ENCODE results near the gene RAMAC.
"Not testable (repeated sequence)": the region's sequence is repeated elsewhere in the genome, so short reads cannot be mapped to it uniquely, and the experiment has no call there.

RAMAC gene

DNA sequence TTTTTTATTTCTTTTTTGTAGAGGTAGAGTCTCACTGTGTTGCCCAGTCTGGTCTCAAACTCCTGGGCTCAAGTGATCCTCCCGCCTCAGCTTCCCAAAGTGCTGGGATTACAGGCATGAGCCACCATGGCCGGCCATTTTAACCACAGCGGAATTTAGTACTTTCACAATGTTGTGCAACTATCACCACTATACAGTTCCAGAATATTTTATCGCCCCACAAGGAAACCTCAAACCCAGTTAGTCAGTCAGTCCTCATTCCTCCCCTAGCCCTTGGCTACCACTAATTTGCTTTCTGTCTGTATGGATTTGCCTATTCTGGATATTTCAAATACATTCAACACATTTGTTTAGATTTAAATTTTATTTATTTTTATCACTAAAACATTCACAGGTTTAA is 17.9 kb upstream of the RAMAC start:
- no peak for DNase-seq (ENCODE audit: low read depth in 2 of 2)

- no peak for DNase-seq (ENCODE audit: low read depth in 2 of 2)
These were observed 16.7 kb upstream of the RAMAC start for GRCh38 chr15:82969353-82969752.

DNA sequence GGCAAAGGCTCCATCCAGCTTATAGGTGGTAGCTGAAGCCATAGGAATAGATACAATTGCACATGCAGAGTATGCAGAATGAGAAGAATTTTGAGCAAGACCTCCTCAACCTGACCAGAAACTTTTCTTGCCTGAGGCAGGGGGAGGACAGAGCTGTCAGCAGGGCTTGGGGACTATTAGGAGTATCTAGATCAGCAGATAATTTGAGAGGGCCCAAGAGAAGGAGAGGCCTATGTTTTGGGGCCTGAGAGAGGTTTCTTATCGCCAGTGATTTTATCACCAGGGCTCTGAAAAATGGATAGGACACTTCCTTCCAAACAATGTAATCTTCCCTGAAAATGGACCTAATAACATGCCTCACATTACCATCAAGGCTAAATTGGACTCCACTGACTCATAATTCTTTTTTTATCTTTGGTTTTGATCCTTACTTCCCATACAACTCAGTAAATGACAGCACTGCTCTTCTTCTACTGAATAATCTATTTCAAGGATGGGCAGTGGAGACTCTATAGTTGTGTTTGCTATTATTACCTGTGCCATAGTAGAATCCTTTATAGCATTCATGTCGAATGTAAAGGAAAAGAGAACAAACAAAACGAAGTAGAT is 15.8 kb upstream of the RAMAC start:
- DNase-seq (ENCODE audit: low read depth in 2 of 2): no peak

GRCh38 chr15:82970696-82971095 is 15.3 kb upstream of the RAMAC start:
- DNase-seq (ENCODE audit: low read depth in 2 of 2): no peak

DNA sequence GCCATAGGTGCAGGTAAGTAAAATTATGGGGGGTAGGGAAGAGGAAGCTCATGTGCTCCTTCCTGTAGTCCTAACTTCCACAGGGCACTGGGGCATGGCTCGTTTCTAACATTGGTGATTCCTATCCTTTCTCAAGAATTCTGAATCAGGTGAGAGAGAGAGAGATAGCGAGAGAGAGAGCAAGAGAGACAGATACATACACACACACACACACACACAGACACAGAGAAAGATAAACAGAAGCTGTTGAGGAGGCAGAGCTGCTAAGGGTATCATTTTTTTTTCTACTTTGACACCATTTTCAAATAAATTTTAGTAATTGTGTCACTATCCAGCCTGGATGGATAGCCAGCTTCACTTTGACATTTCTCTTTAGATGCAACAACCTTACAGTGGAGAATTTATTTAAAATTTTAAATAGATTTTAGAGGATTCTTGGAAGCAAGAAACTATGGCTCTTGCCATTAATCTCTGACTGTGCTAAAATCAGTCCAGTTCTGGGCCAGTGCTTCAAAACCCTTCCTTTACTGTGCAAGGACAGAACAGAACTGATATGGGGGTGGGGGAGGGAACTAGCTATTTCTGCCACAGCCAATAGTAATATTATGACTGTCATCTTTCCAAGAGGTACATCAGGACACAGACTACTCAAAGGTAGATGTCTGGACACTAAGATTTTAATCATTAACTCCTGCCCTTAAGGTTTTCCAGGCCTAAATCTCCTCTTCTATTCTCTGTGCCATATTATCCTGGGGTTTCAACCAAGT is 14.6 kb upstream of the RAMAC start:
- DNase-seq (ENCODE audit: low read depth in 2 of 2): no peak

GRCh38 chr15:82972990-82973389 is 13.0 kb upstream of the RAMAC start:
- no peak for DNase-seq (ENCODE audit: low read depth in 2 of 2)

GRCh38 chr15:82977076-82977475 is 8.9 kb upstream of the RAMAC start:
- no peak for DNase-seq (ENCODE audit: low read depth in 2 of 2)

GRCh38 chr15:82978438-82978837 is 7.6 kb upstream of the RAMAC start:
- no peak for DNase-seq (ENCODE audit: low read depth in 2 of 2)

DNA sequence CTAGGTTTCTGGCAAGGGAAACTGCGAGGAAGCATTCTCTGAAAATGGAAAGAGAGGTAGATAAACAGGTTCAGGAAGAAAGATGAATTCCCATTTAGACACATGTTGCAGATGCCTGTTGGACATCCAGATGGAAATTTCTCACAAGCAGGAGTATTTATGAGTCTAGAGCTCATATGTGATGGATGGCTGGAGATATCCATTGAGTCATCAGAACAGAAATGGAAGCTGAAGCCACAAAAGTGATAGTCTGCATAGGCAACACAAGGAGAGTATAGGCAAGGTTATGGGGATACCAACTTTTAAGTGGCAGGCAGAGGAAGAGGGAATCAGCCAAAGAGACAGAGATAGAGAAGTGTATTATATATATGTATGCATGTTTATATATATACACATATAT is 6.3 kb upstream of the RAMAC start:
- no peak for DNase-seq (ENCODE audit: low read depth in 2 of 2)

DNA sequence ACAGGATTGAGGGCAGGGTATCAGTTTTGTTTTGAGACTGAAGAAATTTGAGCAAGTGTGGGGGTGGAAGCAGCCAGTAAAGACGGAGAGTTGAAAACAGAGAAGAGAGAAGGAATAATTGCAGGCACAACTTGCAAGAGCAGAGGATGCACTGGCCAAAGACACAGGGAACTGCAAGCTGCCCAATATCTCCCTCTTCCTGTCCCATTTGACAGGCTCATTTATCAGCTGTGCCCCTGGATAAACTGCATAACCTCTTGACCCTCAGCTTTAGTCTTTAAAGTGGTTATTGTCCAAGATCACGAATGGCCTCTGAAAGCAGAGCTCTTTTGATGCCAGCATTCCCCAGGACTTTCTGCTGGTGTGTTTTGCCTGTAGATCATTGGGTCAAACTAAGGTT is 5.0 kb upstream of the RAMAC start:
- no peak for DNase-seq (ENCODE audit: low read depth in 2 of 2)

GRCh38 chr15:82986442-82986780 is 401 bp downstream of the RAMAC start:
- no peak for DNase-seq (ENCODE audit: low read depth in 2 of 2)

DNA sequence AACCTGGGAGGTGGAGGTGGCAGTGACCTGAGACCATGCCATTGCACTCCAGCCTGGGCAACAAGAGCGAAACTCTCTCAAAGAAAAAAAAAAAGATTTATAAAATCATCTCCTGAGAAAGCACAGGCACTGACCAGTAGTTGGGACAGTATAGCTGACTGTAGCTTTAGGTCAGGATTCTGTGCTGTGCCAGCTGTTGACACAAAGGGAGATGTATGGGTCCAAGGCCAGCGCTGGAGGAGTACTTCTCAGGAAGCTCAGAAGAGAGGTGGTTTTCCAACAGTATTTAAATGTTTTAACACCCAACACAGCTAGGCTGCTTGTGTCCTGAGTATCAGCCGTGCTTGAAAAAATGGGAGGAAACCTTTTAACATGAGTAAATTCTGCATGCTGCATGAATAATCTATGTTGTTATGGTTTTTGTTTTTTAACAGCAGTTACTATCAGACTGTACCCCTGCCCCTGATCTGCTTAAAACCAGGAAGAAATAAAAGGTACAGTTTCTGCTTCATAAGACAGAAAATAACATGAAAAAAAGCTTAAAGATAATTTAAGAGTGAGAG is 6.5 kb downstream of the RAMAC start:
- DNase-seq (ENCODE audit: low read depth in 2 of 2): no peak

DNA sequence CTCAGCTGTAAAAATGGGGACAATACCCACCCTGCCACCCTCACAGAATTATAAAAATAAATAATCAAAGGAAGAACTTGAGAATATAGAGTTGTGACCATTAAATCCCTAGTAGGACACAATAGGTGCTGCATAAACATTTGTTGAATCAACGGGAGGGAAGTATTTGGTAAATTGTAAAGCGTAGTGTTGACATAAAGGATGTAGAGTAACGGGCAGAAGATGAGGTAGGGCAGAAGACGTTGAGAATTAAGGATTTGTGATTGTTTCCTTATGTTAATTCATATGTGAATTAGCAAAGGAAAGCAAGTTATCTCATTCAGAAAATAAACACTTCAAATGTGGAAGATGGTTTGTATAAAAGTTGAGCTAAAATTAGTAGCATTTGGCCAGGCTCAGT is 7.1 kb downstream of the RAMAC start:
- no peak for DNase-seq (ENCODE audit: low read depth in 2 of 2)

DNA sequence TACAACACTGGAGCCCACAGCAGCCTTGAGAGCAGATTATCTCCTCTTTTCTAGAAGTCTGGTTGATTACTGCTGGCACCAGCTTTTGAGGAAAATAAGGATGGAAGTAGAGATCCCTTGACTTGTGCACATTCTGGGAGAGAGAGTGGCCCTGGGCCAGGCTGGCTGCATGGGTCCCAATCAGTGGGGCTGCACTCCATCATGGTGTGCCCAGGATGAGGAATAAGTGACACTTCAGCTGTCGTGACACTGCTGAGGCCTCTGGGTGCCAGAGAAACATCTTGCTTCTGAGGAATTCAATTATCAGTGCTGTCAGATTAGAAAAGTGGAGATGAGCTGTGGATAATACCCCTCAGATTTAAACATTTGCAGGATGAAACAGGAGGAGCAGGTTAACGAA is 9.1 kb downstream of the RAMAC start:
- DNase-seq (ENCODE audit: low read depth in 2 of 2): no peak

DNA sequence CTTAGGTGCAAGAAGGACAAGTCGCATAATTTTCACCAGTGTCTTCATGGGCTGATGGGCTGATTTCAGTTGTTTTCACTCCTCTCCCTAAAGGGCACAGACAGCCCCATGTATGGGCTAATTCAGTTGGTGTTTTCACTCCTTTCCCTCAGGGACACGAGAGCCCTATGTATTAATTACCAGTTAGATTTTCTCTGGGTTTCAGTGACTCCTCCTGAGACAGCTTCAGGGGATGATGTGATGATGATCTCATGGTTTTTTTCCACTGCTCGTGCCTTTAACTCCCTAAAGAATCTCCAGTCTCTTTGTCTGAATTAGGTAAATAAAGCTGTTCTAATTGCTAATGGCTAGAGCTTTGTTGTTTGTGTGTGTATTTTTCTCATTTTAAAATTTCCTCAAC is 9.9 kb downstream of the RAMAC start:
- DNase-seq (ENCODE audit: low read depth in 2 of 2): no peak

- no peak for DNase-seq (ENCODE audit: low read depth in 2 of 2)
These were observed 13.4 kb downstream of the RAMAC start for GRCh38 chr15:82999426-82999825.

- no peak for DNase-seq (ENCODE audit: low read depth in 2 of 2)
These were observed 14.1 kb downstream of the RAMAC start for GRCh38 chr15:82999905-83000671.

- not testable (repeated sequence) for DNase-seq (ENCODE audit: low read depth in 2 of 2)
These were observed 14.6 kb downstream of the RAMAC start for GRCh38 chr15:83000672-83001031.

DNA sequence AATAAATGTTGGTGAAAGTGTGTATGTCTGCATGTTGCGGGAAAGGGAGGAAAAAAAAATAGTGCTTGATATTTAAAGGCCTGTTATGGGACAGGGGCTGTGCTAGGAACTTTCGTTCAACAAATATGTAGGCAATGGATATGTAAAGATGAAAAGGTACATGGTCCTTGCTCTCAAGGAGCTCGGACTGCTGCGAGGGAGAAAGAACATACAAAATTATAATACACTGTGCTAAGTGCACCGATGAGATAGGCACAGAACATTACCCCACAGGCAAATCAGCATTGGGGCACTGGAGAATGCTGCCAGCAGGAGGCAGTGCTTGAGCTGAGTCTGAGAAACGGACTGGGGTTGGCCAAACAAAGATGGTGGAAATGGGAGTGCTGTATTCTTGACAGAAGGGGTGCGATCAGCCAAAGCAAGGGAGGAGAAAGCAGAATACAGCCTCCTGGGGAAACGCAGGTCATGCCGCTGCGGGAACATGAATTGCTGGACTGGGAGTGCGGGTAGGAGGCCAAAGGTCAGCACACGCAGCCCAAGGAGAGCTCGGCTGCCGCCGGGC is 24.8 kb downstream of the RAMAC start:
- peak; percentile 61 to 64 for DNase-seq (ENCODE audit: low read depth in 2 of 2)

- peak; percentile 85 to 88 for DNase-seq (ENCODE audit: low read depth in 2 of 2)
These were observed 25.5 kb downstream of the RAMAC start, which contains the start of gene C15orf40 for GRCh38 chr15:83011271-83012075. TSS of gene C15orf40 (minus strand) at chr15:83011639. CDS start at chr15:83011607, 32 bp downstream.

GRCh38 chr15:83012076-83012426 is 26.0 kb downstream of the RAMAC start:
- DNase-seq (ENCODE audit: low read depth in 2 of 2): no peak

GRCh38 chr15:83012636-83013035 is 26.6 kb downstream of the RAMAC start:
- no peak for DNase-seq (ENCODE audit: low read depth in 2 of 2)
